AG10803 (cell line): ENCODE measurements around the gene TCEAL8.

ENCODE experiments used
- DNase-seq: peaks from one replicate; pipeline ENCODE4 v3.0.0; 2010; ENCODE audit warnings: low read depth
- H3K4me3 ChIP-seq: 2 replicates; pipeline ENCODE4 v1.5.1; 2011; ENCODE audit warnings: mild to moderate bottlenecking, low read length, control low read depth
- TF ChIP-seq, protein P1 (sequence below): conservative IDR thresholded peaks from 2 replicates; pipeline ENCODE4 v1.5.1; 2011; ENCODE audit warnings: mild to moderate bottlenecking, low read length, control low read depth, inconsistent platforms

TCEAL8 gene

DNA sequence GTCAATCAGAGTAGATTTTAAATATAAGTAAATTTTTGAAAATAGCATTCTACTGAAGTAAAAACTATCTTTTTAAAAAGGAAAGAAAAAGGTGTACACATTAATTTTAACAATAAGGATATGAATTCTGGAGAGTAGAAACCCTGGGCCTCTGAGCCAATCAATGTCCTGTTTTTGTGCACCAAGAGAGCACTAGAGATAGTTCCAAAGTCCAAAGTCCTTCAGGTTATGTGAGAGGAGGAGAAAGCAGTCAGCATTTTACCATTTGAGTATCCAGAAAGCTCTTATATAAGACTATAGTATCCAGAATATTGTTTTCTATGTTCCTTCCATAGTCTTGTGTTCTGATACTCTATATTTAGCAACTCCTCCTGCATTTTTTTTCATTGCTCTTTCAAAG, 3.3 kb upstream of the TCEAL8 start:
- TF ChIP-seq, protein P1, sequence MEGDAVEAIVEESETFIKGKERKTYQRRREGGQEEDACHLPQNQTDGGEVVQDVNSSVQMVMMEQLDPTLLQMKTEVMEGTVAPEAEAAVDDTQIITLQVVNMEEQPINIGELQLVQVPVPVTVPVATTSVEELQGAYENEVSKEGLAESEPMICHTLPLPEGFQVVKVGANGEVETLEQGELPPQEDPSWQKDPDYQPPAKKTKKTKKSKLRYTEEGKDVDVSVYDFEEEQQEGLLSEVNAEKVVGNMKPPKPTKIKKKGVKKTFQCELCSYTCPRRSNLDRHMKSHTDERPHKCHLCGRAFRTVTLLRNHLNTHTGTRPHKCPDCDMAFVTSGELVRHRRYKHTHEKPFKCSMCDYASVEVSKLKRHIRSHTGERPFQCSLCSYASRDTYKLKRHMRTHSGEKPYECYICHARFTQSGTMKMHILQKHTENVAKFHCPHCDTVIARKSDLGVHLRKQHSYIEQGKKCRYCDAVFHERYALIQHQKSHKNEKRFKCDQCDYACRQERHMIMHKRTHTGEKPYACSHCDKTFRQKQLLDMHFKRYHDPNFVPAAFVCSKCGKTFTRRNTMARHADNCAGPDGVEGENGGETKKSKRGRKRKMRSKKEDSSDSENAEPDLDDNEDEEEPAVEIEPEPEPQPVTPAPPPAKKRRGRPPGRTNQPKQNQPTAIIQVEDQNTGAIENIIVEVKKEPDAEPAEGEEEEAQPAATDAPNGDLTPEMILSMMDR: no peak
- H3K4me3 ChIP-seq: no peak overlapping the region

DNA sequence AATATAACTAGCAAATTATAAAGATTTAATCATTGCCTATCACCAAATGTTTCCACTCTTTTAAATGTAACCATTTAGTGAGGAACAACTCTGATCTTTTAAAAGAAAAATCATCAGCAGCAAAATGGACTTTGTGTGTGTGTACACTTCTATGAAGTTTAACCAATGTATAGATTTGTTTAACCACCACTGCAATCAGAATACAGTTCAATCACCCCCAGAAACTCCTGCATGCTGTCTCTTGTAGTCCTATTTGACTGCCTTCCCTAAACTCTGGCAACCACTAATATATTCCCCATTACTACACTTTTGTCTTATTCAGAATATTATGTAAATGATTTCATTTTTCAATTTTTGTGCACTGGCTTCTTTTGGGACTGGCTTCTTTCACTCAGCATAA, 1.7 kb upstream of the TCEAL8 start:
- DNase-seq: no peak
- no peak overlapping the region for H3K4me3 ChIP-seq
- TF ChIP-seq, protein P1: no peak

More for the DNA sequence above, 3.3 kb upstream of the TCEAL8 start:
- no peak for DNase-seq

DNA sequence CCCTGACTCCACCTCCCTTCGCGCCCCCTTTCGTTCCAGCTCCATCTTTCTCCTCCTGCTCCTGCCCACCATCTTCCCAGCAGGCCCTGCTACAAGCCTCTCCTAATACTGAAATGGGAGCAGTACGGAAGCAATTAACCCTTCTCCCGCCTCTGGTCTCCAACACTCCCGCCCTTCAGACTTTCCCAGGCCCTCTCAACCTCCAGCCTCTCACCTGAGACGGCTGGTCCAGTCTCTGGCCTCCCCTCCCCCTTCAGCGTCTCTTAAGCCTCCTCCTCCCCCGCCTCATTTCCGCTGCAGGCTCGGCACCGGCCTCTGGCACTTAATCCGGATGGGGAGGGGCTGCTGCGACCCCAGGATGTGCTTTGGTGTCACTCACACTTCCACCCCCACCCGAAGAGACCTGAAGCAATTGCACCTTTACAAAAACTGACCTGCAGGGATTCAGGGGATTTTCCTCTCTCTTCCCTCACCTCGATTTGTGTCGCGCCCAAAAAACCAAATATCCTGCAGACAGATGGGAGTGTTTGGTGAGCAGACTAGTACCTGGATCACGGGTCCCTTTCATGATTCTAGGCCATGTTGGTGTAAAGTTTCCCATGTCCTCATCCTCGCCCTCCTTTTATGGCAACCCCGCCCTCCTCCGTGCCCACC, 657 bp downstream of the TCEAL8 start:
- DNase-seq: peak; percentile 31
- TF ChIP-seq, protein P1: 0 out of 2 replicates have a peak, but pooled peaks have one; percentile 2
- H3K4me3 ChIP-seq: peak overlapping the region; percentile 75

DNA sequence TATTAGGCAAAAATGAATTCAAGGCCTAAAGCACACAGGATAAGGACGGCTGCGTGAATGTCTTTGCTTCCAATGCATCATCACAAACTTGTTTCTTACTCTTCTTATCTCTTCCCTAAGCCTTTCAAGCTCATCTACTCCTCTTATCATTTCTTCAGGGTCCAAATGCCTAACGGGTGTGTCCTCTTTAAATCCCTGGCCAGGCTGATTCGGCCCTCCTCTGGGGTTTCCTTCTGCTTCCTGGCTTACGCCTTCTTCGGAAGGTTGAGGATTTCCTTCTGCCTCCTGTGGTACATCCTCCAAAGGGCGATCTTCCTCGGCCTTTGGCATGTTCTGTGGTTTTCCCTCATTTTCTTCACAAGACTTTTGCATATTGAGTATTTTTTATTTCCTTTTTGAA, 1.3 kb downstream of the TCEAL8 start:
- peak overlapping the region; percentile 75 for H3K4me3 ChIP-seq
- TF ChIP-seq, protein P1: no peak
- DNase-seq: peak; percentile 1

DNA sequence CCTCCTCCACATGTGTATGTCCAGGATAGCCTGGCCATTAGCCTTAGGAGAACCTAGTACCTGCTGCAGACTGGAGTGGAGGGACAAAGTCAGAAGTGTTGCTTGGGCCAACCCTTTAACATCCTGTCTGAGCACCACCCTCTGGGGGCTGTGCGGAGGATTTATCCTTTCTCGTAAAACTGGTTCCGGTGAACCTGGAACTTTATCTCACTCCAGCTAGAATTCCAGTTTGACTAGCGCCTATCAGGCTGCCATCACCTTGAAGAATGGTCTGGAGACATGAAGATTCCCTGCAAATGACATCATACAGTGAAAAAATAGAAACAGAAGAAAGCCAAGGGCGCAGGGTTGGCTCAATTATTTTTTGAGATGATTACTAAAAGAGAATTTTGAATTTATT, 4.0 kb downstream of the TCEAL8 start:
- H3K4me3 ChIP-seq: no peak overlapping the region
- DNase-seq: no peak
- TF ChIP-seq, protein P1: no peak

DNA sequence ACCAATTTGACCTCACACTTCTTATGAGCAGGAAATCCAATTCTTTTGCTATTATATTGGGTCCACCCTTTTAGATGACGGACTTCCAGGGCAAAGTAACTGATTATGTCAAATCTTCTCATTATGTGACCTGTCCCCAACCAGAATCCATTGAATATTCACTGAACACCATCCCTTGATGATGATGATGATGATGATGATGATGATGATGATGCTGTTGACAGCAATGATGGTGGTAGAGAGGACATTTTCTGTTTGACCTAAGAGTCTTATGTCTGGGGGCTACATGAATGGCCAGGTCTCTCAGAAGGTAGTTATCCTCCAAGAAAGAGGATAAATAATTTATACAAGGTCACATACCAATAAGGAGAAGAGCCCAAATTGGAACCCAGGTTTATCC, 5.2 kb downstream of the TCEAL8 start:
- no peak overlapping the region for H3K4me3 ChIP-seq
- TF ChIP-seq, protein P1: no peak
- DNase-seq: no peak

DNA sequence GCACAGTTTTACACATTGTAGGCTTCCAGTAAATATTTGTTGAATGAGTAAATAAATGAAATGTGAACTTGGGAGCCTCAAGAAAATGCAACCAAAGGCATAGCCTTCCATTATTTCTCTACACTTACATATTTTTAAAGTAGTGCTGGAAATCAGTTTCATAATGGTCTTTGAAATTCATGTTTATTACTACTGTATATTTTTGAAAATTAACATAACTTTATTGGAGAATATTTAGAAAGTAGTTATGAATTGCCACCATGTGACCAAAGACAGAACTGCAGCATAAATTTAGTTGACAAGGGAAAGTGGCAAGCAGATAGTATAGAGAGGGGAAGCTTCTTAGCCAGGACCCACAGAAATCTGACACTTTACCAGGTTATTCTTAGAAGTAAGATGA, 6.4 kb downstream of the TCEAL8 start:
- TF ChIP-seq, protein P1: peak; percentile 43
- H3K4me3 ChIP-seq: no peak overlapping the region
- peak; percentile 2 for DNase-seq
